Duodenal mucosa (tissue), 2 donors: ENCODE measurements around the gene BOK.

Experiments
- H3K27ac ChIP-seq: one replicate; pipeline ENCODE4 v1.7.0; 2013; ENCODE audit warnings: low read depth, low read length
- H3K27me3 ChIP-seq, 2 donors: one replicate each; pipeline ENCODE4 v1.7.0; 2013; ENCODE audit warnings: low read length in 2 of 2, control low read depth in 1 of 2; ENCODE audit not compliant: insufficient read depth in 2 of 2, control insufficient read depth in 1 of 2
- H3K36me3 ChIP-seq, 2 donors: one replicate each; pipeline ENCODE4 v1.7.0; 2013; ENCODE audit warnings: low read length in 2 of 2, control low read depth in 1 of 2; ENCODE audit not compliant: insufficient read depth in 2 of 2, control insufficient read depth in 1 of 2
- H3K4me1 ChIP-seq, 2 donors: one replicate each; pipeline ENCODE4 v1.7.0; 2013; ENCODE audit warnings: low read length in 2 of 2, control low read depth in 1 of 2; ENCODE audit not compliant: insufficient read depth in 2 of 2, control insufficient read depth in 1 of 2
- H3K4me3 ChIP-seq, 2 donors: one replicate each; pipeline ENCODE4 v1.7.0; 2013; ENCODE audit warnings: low read length in 2 of 2, low read depth in 1 of 2
- H3K9ac ChIP-seq, 2 donors: one replicate each; pipeline ENCODE4 v1.7.0; 2013; ENCODE audit warnings: low read length in 2 of 2, low read depth in 1 of 2
- H3K9me3 ChIP-seq, 2 donors: one replicate each; pipeline ENCODE4 v1.7.0; 2013; ENCODE audit warnings: low read length in 2 of 2, control low read depth in 1 of 2; ENCODE audit not compliant: control insufficient read depth in 1 of 2

Gene BOK

GRCh38 chr2:241598061-241598460, 39.5 kb downstream of the BOK start:
- Histone ChIP-seq H3K4me1 (no peaks in the 10 kb centered on the region), H3K36me3 (peaks cover 19 to 74% of the 10 kb centered on the region in 2 donors), H3K9me3 (no peaks in the 10 kb centered on the region), H3K27ac (no peak overlapping the region), H3K27me3 (no peaks in the 10 kb centered on the region), H3K9ac (no peak overlapping the region), H3K4me3 (no peak overlapping the region)

DNA sequence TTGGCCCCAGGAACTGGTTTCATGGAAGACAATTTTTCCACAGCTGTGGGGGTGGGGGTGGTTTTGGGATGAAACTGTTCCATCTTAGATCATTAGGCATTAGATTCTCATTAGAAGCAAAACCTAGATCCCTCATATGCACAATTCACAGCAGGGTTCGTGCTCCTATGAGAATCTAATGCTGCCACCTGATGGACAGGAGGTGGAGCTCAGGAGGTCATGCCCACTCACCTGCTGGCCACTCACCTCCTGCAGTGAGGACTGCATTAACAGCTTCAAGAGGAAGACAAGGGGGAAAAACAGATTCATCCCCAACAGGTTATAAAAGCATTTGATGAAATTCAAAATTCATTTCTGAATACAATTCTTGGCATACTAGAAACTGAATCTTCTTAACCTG, 39.9 kb downstream of the BOK start:
- Histone ChIP-seq H3K27ac (no peak overlapping the region), H3K9me3 (no peaks in the 10 kb centered on the region), H3K9ac (no peak overlapping the region), H3K27me3 (no peaks in the 10 kb centered on the region), H3K36me3 (peaks cover 19 to 71% of the 10 kb centered on the region in 2 donors), H3K4me3 (no peak overlapping the region), H3K4me1 (no peaks in the 10 kb centered on the region)

GRCh38 chr2:241599615-241600014, 41.1 kb downstream of the BOK start:
- H3K4me1 ChIP-seq = no peaks in the 10 kb centered on the region
- no peaks in the 10 kb centered on the region for H3K9me3 ChIP-seq
- peaks cover 16 to 63% of the 10 kb centered on the region in 2 donors for H3K36me3 ChIP-seq
- H3K4me3 ChIP-seq = no peak overlapping the region
- no peak overlapping the region for H3K9ac ChIP-seq
- no peaks in the 10 kb centered on the region for H3K27me3 ChIP-seq
- H3K27ac ChIP-seq = no peak overlapping the region

- Histone ChIP-seq H3K9ac (no peak overlapping the region), H3K4me1 (no peaks in the 10 kb centered on the region), H3K4me3 (no peak overlapping the region), H3K9me3 (no peaks in the 10 kb centered on the region), H3K36me3 (peaks cover 13 to 67% of the 10 kb centered on the region in 2 donors), H3K27ac (no peak overlapping the region), H3K27me3 (no peaks in the 10 kb centered on the region)
Observed at GRCh38 chr2:241601841-241602240, 43.3 kb downstream of the BOK start.

GRCh38 chr2:241602720-241603119, 44.2 kb downstream of the BOK start:
- H3K27me3 ChIP-seq = no peaks in the 10 kb centered on the region
- H3K9ac ChIP-seq = no peak overlapping the region
- H3K27ac ChIP-seq = no peak overlapping the region
- H3K9me3 ChIP-seq = no peaks in the 10 kb centered on the region
- no peaks in the 10 kb centered on the region for H3K4me1 ChIP-seq
- H3K4me3 ChIP-seq = no peak overlapping the region
- H3K36me3 ChIP-seq = peaks cover 13 to 61% of the 10 kb centered on the region in 2 donors

- Histone ChIP-seq H3K27me3 (no peaks in the 10 kb centered on the region), H3K4me3 (no peak overlapping the region), H3K9ac (no peak overlapping the region), H3K4me1 (no peaks in the 10 kb centered on the region), H3K36me3 (peaks cover 13 to 58% of the 10 kb centered on the region in 2 donors), H3K9me3 (no peaks in the 10 kb centered on the region), H3K27ac (no peak overlapping the region)
Observed at GRCh38 chr2:241603686-241604085, 45.1 kb downstream of the BOK start.

DNA sequence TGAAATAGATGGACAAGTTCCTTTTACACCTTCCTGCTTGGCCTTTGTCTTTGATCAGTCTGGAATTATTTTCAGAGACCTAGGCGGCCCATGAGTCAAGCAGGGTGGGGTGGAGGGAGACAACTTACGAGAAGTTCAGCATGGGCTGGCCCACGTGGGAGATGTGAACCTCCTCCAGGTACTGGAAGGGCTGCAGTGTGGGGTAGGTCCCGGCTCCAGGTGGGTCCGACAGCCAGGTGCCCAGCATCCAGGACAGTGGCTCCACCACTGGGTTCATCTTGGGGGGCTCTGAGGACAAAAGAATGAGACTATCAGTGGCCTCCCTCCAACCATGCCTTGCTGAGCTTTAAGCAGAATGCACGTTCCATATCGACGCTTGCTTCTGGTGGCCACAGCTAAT, 47.6 kb downstream of the BOK start:
- Histone ChIP-seq H3K27ac (no peak overlapping the region), H3K4me3 (no peak overlapping the region), H3K27me3 (no peaks in the 10 kb centered on the region), H3K4me1 (peaks cover 3 to 9% of the 10 kb centered on the region in 2 donors), H3K9ac (no peak overlapping the region), H3K36me3 (peaks cover 12 to 43% of the 10 kb centered on the region in 2 donors), H3K9me3 (no peaks in the 10 kb centered on the region)

DNA sequence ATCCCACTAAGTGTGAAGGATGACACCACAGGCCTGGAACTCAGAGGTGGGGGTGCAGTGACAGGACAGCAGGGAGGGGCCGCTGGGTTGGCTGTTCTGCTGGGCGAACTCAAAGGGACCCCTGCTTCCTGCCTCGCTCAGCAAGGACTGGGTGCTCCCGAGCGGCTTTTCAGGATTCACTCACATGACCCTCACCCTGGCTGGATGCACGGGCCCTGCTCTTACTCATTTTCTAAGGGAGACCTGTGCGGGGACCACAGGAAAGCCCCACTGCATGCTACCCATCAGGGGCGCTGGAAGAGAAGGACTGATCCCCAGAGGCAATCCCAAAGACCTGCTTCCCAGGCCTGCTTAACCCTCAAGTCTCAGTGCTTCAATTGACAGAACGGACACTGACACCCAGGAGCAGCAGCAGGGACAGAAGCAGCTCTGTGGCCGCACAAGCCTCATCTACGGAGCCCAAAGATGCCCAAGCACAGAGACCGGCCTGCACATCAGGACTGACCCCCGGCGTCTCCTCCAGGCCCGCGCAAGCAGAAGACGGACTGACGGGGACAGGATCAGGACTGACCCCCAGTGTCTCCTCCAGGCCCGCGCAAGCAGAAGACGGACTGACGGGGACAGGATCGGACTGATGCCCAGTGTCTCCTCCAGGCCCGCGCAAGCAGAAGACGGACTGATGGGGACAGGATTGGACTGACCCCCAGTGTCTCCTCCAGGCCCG, 48.8 kb downstream of the BOK start:
- Histone ChIP-seq H3K27ac (no peak overlapping the region), H3K4me3 (no peak overlapping the region), H3K4me1 (peaks cover 3 to 9% of the 10 kb centered on the region in 2 donors), H3K36me3 (peaks cover 6 to 33% of the 10 kb centered on the region in 2 donors), H3K9me3 (no peaks in the 10 kb centered on the region), H3K9ac (no peak overlapping the region), H3K27me3 (no peaks in the 10 kb centered on the region)

- no peaks in the 10 kb centered on the region for H3K9me3 ChIP-seq
- H3K27me3 ChIP-seq = no peaks in the 10 kb centered on the region
- no peak overlapping the region for H3K4me3 ChIP-seq
- H3K9ac ChIP-seq = no peak overlapping the region
- H3K4me1 ChIP-seq = peaks cover 3 to 9% of the 10 kb centered on the region in 2 donors
- H3K36me3 ChIP-seq = peaks cover 4 to 27% of the 10 kb centered on the region in 2 donors
- H3K27ac ChIP-seq = no peak overlapping the region
Observed at GRCh38 chr2:241608881-241609280, 50.3 kb downstream of the BOK start.

DNA sequence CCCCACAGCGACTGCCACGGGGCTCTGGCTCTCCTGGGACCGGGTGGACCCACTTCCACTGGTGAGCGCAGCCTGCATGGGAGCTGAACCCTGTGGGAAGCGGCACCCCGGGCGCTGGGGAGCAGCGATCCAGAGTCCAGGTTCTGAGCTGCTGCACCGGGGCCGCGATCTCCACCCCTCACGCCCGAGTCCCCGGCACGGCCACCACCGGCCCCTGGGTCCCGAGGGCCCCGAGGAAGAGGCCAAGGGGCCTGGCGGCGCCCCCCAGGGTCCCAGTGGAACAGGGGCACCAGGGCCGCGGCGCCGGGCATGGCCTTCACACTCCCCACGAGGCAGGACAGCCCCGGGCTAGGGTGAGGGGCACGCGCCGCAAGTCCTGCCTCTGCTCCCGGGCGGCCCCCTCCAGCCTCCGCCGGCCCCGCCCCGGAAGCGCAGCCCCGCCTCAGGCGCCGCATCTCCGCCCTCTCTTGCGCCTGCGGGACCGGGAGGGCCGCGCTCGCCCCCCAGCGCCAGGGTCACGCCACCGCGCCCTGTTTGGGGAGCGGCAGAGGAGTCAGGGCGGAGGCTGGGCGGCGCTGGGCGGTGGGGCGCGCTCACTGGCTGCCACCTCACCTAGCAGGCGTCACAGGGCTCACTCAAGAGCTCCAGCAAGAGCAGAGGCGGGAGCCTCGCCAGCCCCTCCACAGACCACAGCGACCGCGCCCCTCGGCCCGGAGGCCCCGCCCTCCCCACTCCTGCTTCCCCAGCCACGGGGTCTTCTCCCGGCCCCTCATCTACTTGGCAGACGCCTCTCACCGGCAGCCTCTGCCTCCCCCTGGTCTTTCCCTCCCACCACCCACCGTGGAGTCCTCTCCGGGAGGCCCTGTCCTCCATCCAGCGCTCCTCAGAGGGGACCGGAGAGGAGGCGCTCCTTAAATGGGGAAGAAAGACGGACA, 51.6 kb downstream of the BOK start:
- no peak overlapping the region for H3K27ac ChIP-seq

More for the DNA sequence above, 51.6 kb downstream of the BOK start:
- Histone ChIP-seq H3K27me3 (no peaks in the 10 kb centered on the region), H3K36me3 (peaks cover 4 to 27% of the 10 kb centered on the region in 2 donors), H3K9me3 (no peaks in the 10 kb centered on the region), H3K9ac (peak overlapping the region; percentile 54 to 73), H3K4me3 (peak overlapping the region; percentile 58 to 63), H3K4me1 (peaks cover 3 to 9% of the 10 kb centered on the region in 2 donors)
